HG02588 (cell line): ENCODE results near the gene MAGED4.
"Not testable (repeated sequence)": the region's sequence is repeated elsewhere in the genome, so short reads cannot be mapped to it uniquely, and the experiment has no call there.

Experiments
- ATAC-seq: cut with Tn5 transposase; IDR thresholded peaks from one replicate; pipeline ENCODE4 v1.9.1; 2021; ENCODE audit warnings: mild to moderate bottlenecking, moderate library complexity; ENCODE audit not compliant: unreplicated experiment

The MAGED4 gene, protein sequence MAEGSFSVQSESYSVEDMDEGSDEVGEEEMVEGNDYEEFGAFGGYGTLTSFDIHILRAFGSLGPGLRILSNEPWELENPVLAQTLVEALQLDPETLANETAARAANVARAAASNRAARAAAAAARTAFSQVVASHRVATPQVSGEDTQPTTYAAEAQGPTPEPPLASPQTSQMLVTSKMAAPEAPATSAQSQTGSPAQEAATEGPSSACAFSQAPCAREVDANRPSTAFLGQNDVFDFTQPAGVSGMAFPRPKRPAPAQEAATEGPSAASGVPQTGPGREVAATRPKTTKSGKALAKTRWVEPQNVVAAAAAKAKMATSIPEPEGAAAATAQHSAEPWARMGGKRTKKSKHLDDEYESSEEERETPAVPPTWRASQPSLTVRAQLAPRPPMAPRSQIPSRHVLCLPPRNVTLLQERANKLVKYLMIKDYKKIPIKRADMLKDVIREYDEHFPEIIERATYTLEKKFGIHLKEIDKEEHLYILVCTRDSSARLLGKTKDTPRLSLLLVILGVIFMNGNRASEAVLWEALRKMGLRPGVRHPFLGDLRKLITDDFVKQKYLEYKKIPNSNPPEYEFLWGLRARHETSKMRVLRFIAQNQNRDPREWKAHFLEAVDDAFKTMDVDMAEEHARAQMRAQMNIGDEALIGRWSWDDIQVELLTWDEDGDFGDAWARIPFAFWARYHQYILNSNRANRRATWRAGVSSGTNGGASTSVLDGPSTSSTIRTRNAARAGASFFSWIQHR

DNA sequence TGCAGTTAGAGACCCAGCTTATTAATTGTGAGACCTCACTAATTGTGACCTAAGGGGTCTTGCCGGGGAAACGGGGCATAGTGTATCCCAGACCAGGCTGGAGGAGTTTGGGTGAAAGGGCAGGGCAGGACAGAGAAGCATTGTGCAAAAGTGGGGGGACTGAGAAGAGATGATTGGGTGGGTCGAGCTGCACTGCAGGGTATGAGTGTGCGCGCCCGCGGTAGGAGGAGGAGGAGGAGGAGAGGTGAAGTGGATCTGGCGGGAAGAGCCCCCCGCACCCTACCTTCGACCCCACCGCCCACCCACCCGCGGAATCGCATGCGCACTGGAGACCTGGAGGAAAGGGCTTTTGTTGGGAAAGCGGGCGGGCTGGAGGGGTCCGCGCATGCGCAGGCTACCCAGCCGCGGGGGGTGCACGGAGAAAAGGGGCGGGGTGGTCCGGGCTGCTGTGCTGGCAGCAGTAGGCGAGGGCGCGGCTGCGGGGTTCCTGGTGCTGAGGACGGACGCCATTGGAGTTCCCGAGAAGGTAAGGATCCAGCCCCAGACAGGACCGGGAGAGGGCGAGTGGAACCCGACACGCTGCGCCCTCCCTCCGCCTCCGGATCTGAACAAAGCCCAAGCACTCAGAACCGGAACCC, at the start of gene MAGED4:
TSS of gene MAGED4 (plus strand) at position 449 of the 638 bp plus-strand sequence. CDS start 1,035 bp downstream, outside the sequence.
- not testable (repeated sequence) for ATAC-seq

- ATAC-seq = no peak
These were observed 45.7 kb upstream of the MAGED4 start for GRCh38 chrX:52138830-52139544.

DNA sequence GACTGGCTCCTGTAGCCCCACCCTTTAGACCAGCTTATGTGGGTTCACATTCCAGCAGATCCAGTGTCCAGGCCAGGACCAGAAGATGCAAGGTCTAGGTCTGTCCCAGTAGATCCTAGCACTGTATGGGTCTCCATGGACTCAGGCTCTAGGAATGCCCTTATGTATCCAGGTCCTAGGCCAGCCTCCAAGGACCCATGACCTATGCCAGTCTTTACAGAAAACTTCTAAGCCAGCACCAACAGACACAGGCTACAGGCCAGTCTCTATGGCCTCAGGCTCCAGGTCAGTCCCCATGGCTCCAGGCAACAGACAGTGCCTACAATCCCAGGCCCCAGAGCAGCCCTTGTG, 45.2 kb upstream of the MAGED4 start:
- no peak for ATAC-seq

- ATAC-seq = no peak
These were observed 44.7 kb upstream of the MAGED4 start for GRCh38 chrX:52140020-52140419.

DNA sequence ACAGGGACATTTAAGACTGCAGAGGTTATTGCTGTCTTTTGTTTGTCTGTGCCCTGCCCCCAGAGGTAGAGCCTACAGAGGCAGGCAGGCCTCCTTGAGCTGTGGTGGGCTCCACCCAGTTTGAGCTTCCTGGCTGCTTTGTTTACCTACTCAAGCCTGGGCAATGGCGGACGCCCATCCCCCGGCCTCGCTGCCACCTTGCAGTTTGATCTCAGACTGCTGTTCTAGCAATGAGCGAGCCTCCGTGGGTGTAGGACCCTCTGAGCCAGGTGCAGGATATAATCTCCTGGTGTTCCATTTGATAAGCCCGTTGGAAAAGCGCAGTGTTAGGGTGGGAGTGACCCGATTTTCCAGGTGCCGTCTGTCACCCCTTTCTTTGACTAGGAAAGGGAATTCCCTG, 34.0 kb upstream of the MAGED4 start:
- not testable (repeated sequence) for ATAC-seq

DNA sequence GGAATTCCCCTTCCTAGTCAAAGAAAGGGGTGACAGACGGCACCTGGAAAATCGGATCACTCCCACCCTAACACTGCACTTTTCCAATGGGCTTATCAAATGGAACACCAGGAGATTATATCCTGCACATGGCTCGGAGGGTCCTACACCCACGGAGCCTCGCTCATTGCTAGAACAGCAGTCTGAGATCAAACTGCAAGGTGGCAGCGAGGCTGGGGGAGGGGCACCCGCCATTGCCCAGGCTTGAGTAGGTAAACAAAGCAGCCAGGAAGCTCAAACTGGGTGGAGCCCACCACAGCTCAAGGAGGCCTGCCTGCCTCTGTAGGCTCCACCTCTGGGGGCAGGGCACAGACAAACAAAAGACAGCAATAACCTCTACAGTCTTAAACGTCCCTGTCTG, 24.5 kb upstream of the MAGED4 start:
- not testable (repeated sequence) for ATAC-seq

DNA sequence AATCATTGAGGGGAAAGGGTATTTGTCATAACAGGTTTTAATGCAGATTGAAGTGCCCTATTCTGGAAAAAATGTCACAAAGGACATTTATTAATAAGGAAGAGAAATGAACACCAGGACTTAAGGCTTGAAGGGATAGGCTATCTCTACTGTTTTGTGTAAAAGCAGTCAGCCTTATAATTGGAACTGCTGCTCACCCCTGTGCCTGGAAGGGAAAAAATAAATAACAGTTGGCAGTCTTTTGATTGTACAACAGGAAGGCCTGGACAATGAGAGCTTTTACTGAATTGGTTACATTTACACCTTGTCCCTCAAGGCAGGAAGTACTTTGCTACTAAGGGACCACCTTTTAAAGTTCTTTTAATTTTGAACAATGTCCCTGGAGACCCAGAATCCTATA, 17.8 kb upstream of the MAGED4 start:
- ATAC-seq = no peak

DNA sequence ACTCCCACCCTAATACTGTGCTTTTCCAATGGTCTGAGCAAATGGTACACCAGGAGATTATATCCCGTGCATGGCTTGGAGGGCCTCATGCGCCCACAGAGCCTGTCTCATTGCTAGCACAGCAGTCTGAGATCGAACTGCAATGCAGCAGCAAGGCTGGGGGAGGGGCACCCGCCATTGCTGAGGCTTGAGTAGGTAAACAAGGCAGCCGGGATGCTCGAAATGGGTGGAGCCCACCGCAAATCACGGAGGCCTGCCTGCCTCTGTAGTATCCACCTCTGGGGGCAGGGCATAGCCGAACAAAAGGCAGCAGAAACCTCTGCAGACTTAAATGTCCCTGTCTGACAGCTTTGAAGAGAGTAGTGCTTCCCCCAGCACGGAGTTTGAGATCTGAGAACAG, 13.6 kb upstream of the MAGED4 start:
- not testable (repeated sequence) for ATAC-seq

DNA sequence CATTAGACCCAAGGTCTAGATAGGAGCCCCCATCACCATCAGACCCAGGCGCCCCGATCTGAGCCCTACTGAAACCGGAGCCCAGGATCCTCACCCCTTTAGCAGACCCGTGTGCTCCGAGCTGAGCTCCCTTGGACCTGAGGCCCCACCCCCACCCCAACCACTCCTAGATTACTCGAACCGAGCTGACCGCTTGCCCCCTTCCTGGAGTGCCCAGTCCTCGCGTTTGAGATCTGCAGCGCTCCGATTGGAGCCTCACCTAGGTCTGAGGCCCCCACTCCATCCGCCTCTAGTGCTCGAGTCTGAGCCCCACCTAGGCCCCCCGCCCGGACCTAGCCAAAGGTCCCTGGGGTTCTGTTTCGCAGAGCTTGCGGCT, 378 bp downstream of the MAGED4 start:
- not testable (repeated sequence) for ATAC-seq

DNA sequence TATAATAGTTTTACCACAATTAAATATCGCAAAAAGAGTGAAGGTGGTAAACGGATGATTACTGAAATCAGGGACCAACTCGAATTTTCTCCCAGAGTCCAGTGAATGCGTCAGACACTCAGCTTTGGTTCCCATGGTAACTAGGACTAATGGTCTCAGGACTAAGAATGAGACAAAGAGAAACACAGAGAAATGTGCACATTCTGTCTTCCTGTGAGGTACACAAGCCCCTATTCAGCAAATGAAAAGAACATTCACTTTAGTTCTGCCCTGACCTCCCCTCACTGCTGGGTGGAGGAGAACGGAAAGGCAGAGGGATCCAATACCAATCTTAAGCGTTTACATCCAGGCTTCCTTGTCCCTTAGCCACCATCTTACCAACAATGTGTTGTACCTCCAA, 26.7 kb downstream of the MAGED4 start:
- not testable (repeated sequence) for ATAC-seq

DNA sequence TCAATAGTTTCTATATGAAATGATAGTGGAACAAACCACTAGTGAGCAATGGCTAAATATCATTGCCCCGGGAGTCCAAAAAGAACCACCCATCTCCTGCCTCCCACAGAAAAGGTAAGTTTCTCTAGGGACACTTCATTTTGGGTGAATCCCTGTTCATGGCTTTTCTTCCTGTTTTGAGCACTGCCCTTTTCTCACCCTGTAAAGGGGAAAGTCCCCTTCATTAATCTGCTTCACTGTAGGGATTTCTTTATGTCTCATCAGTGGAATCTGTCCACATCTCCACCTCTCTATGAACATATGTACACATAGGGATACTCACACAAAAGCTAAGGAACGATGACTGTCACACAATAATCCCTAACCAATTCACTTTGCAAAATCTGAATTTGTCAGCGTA, 28.6 kb downstream of the MAGED4 start:
- no peak for ATAC-seq

DNA sequence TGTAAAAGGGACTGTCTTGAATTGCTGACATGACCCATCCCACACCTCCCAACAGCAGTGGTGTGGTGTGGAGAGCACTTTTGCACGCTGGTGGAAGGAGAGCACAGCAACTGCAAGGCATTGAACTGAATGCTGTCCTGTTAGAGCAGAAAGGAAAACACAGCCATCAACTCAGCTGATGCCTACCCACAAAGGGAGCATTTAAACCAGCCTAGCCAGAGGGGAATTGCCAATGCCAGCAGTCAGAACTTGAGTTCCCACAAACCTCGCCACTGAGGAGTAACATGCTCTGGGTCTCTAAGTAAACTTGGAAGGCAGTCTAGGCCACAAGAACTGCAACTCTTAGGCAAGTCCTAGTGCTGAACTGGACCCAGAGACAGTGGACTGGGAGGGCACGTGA, 31.9 kb downstream of the MAGED4 start:
- ATAC-seq = no peak

- no peak for ATAC-seq
These were observed 32.9 kb downstream of the MAGED4 start for GRCh38 chrX:52217494-52218160.

DNA sequence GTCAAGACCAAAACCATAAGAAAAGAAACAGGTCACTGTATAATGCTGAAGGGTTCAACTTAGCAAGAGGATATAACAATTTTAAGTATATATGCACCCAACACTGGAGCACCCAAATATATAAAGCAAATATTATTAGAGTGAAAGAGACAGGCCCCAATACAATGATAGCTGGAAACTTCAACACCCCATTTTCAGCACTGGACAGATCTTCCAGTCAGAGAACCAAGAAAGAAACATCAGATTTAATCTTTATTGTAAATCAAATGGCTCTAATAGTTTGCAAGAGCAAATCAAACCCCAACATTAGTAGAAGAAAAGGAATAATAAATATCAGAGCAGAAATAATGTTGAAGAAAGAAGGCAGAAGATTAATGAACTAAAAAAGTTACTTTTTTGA, 36.2 kb downstream of the MAGED4 start:
- ATAC-seq = no peak
